Glutamatergic neuron (in vitro differentiated cells): Measurements from ENCODE around the gene CMTM3. TPM values are rescaled to one million over a fixed set of nuclear protein-coding genes. Genes with fewer than 3 reads are reported as not detected.

Source experiments
- DNase-seq: peaks from one replicate; pipeline ENCODE4 v3.0.0; 2022
- H3K27ac Mint-ChIP-seq: one replicate; pipeline ENCODE4 v1.8.0; 2020; ENCODE audit warnings: mild to moderate bottlenecking, mixed read lengths, inconsistent platforms; ENCODE audit not compliant: unreplicated experiment
- H3K27me3 Mint-ChIP-seq: one replicate; pipeline ENCODE4 v1.8.0; 2020; ENCODE audit warnings: mild to moderate bottlenecking, moderate library complexity, mixed read lengths, inconsistent platforms; ENCODE audit not compliant: unreplicated experiment
- H3K36me3 Mint-ChIP-seq: one replicate; pipeline ENCODE4 v1.8.0; 2020; ENCODE audit warnings: mild to moderate bottlenecking, mixed read lengths, inconsistent platforms; ENCODE audit not compliant: unreplicated experiment
- H3K4me1 Mint-ChIP-seq: one replicate; pipeline ENCODE4 v1.8.0; 2020; ENCODE audit warnings: mild to moderate bottlenecking, low read depth, mixed read lengths, inconsistent platforms; ENCODE audit not compliant: unreplicated experiment
- H3K4me3 Mint-ChIP-seq: one replicate; pipeline ENCODE4 v1.8.0; 2020; ENCODE audit warnings: mild to moderate bottlenecking, mixed read lengths, inconsistent platforms; ENCODE audit not compliant: unreplicated experiment
- H3K9me3 Mint-ChIP-seq: one replicate; pipeline ENCODE4 v1.8.0; 2020; ENCODE audit warnings: mild to moderate bottlenecking, moderate library complexity, mixed read lengths, inconsistent platforms; ENCODE audit not compliant: unreplicated experiment
- CTCF ChIP-seq: fragments of 200-600 bp; sonication (generic); IDR thresholded peaks from one replicate; pipeline ENCODE4 v1.5.0; 2021; ENCODE audit not compliant: partially characterized antibody, unreplicated experiment
- total RNA-seq: library from RNA; stranded (reverse); fragmentation: NEBNext Ultra II Directional; extraction: Animal tissue kit (Norgen Biotek cat#: 25700); gene quantifications from one replicate; pipeline ENCODE4 v1.2.1, GENCODE V29; 2021; ENCODE audit not compliant: unreplicated experiment

CMTM3 gene
- total RNA-seq, 1 donor from 2014 or later: 45.8 TPM

- Mint-ChIP-seq H3K27me3 (peaks cover 14% of the 10 kb centered on the region), H3K9me3 (no peaks in the 10 kb centered on the region), H3K4me3 (no peak overlapping the region), H3K36me3 (no peaks in the 10 kb centered on the region), H3K4me1 (no peaks in the 10 kb centered on the region), H3K27ac (no peak overlapping the region)
- no peak for DNase-seq
- TF ChIP-seq CTCF: no peak
These were observed 29.4 kb upstream of the CMTM3 start for GRCh38 chr16:66575060-66575459.

- peaks cover 14% of the 10 kb centered on the region for H3K27me3 Mint-ChIP-seq
- H3K4me3 Mint-ChIP-seq: no peak overlapping the region
- H3K4me1 Mint-ChIP-seq: no peaks in the 10 kb centered on the region
- no peaks in the 10 kb centered on the region for H3K9me3 Mint-ChIP-seq
- no peaks in the 10 kb centered on the region for H3K36me3 Mint-ChIP-seq
- no peak for TF ChIP-seq CTCF
- DNase-seq: no peak
- H3K27ac Mint-ChIP-seq: no peak overlapping the region
These were observed 28.2 kb upstream of the CMTM3 start for GRCh38 chr16:66576296-66576695.

GRCh38 chr16:66578651-66579531, 25.6 kb upstream of the CMTM3 start, which contains the start of gene CMTM2:
TSS of gene CMTM2 (plus strand) at chr16:66579463. CDS start at chr16:66579608, 145 bp downstream.
- peaks cover 2% of the 10 kb centered on the region for H3K9me3 Mint-ChIP-seq
- H3K4me3 Mint-ChIP-seq: peak within 1 kb of the TSS; percentile 67
- peaks cover 7% of the 10 kb centered on the region for H3K36me3 Mint-ChIP-seq
- peaks cover 12% of the 10 kb centered on the region for H3K27me3 Mint-ChIP-seq
- DNase-seq: peak; percentile 44
- no peak within 1 kb of the TSS for H3K27ac Mint-ChIP-seq
- H3K4me1 Mint-ChIP-seq: no peaks in the 10 kb centered on the region
- TF ChIP-seq CTCF: no peak

- DNase-seq: no peak
- H3K9me3 Mint-ChIP-seq: peaks cover 2% of the 10 kb centered on the region
- peaks cover 7% of the 10 kb centered on the region for H3K36me3 Mint-ChIP-seq
- no peaks in the 10 kb centered on the region for H3K4me1 Mint-ChIP-seq
- H3K27ac Mint-ChIP-seq: no peak overlapping the region
- no peak overlapping the region for H3K4me3 Mint-ChIP-seq
- peaks cover 12% of the 10 kb centered on the region for H3K27me3 Mint-ChIP-seq
- TF ChIP-seq CTCF: no peak
These were observed 23.8 kb upstream of the CMTM3 start for GRCh38 chr16:66580605-66581209.
